ENCODE results near the gene APLN. TPM values are rescaled to one million over a fixed set of nuclear protein-coding genes. Genes with fewer than 3 reads are reported as not detected.

The APLN gene
- total RNA-seq, 2 donors from 2014 or later = 2.1 to 2.3 TPM

- Histone ChIP-seq H3K27ac (peak overlapping the region in 1 of 2 donors; percentile 21), H3K36me3 (no peaks in the 10 kb centered on the region), H3K27me3 (no peaks in the 10 kb centered on the region), H3K4me3 (peak overlapping the region; percentile 35 to 54), H3K9me3 (no peaks in the 10 kb centered on the region), H3K4me1 (peaks cover 0 to 18% of the 10 kb centered on the region in 2 donors)
- peak; percentile 57 for DNase-seq (ENCODE audit: low spot score)
- TF ChIP-seq, protein P1, sequence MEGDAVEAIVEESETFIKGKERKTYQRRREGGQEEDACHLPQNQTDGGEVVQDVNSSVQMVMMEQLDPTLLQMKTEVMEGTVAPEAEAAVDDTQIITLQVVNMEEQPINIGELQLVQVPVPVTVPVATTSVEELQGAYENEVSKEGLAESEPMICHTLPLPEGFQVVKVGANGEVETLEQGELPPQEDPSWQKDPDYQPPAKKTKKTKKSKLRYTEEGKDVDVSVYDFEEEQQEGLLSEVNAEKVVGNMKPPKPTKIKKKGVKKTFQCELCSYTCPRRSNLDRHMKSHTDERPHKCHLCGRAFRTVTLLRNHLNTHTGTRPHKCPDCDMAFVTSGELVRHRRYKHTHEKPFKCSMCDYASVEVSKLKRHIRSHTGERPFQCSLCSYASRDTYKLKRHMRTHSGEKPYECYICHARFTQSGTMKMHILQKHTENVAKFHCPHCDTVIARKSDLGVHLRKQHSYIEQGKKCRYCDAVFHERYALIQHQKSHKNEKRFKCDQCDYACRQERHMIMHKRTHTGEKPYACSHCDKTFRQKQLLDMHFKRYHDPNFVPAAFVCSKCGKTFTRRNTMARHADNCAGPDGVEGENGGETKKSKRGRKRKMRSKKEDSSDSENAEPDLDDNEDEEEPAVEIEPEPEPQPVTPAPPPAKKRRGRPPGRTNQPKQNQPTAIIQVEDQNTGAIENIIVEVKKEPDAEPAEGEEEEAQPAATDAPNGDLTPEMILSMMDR (IDR thresholded peaks at IDR 0.05) = no peak
These were observed 645 bp downstream of the APLN start for GRCh38 chrX:129653971-129654651.

- H3K27me3 ChIP-seq = no peaks in the 10 kb centered on the region
- peaks cover 0 to 18% of the 10 kb centered on the region in 2 donors for H3K4me1 ChIP-seq
- H3K36me3 ChIP-seq = no peaks in the 10 kb centered on the region
- TF ChIP-seq, protein P1 (IDR thresholded peaks at IDR 0.05) = no peak
- H3K9me3 ChIP-seq = no peaks in the 10 kb centered on the region
- no peak overlapping the region for H3K27ac ChIP-seq
- peak; percentile 30 for DNase-seq (ENCODE audit: low spot score)
- peak overlapping the region in 1 of 2 donors; percentile 54 for H3K4me3 ChIP-seq
These were observed 1.4 kb downstream of the APLN start for GRCh38 chrX:129653181-129653970.

- H3K27me3 ChIP-seq = no peaks in the 10 kb centered on the region
- TF ChIP-seq, protein P1 (IDR thresholded peaks at IDR 0.05) = no peak
- peaks cover 0 to 18% of the 10 kb centered on the region in 2 donors for H3K4me1 ChIP-seq
- peak; percentile 40 for DNase-seq (ENCODE audit: low spot score)
- H3K27ac ChIP-seq = no peak overlapping the region
- no peaks in the 10 kb centered on the region for H3K9me3 ChIP-seq
- H3K36me3 ChIP-seq = no peaks in the 10 kb centered on the region
- H3K4me3 ChIP-seq = no peak overlapping the region
These were observed 2.1 kb downstream of the APLN start for GRCh38 chrX:129652565-129653169.

GRCh38 chrX:129651756-129652564 lies 2.8 kb downstream of the APLN start:
- peaks cover 0 to 18% of the 10 kb centered on the region in 2 donors for H3K4me1 ChIP-seq
- H3K27me3 ChIP-seq = no peaks in the 10 kb centered on the region
- no peaks in the 10 kb centered on the region for H3K9me3 ChIP-seq
- no peak overlapping the region for H3K27ac ChIP-seq
- TF ChIP-seq, protein P1 (IDR thresholded peaks at IDR 0.05) = no peak
- DNase-seq (ENCODE audit: low spot score) = peak; percentile 36
- no peak overlapping the region for H3K4me3 ChIP-seq
- H3K36me3 ChIP-seq = no peaks in the 10 kb centered on the region

GRCh38 chrX:129650821-129651510 lies 3.8 kb downstream of the APLN start:
- Histone ChIP-seq H3K4me1 (peaks cover 0 to 18% of the 10 kb centered on the region in 2 donors), H3K27me3 (no peaks in the 10 kb centered on the region), H3K36me3 (no peaks in the 10 kb centered on the region), H3K9me3 (no peaks in the 10 kb centered on the region), H3K4me3 (no peak overlapping the region), H3K27ac (no peak overlapping the region)
- TF ChIP-seq, protein P1 (IDR thresholded peaks at IDR 0.05) = no peak
- DNase-seq (ENCODE audit: low spot score) = peak; percentile 28

All from right atrium auricular region (tissue), 2 donors.